ENCODE results near the gene SDHAF3. TPM values are rescaled to one million over a fixed set of nuclear protein-coding genes. Genes with fewer than 3 reads are reported as not detected.

Gene SDHAF3
- polyA plus RNA-seq, 2 of the 4 experiments (the other 2 are of a cell fraction): 52.3 to 56.0 TPM

GRCh38 chr7:97219237-97219636 lies 101.7 kb downstream of the SDHAF3 start:
- no peaks in the 10 kb centered on the region for H3K4me1 ChIP-seq
- 36% methylated on average over 2 of the region's 2 CpGs for WGBS (ENCODE audit: missing lambda C conversion rate)
- H3K9me3 ChIP-seq: no peaks in the 10 kb centered on the region
- CTCF ChIA-PET: no interaction called here
- DNase-seq (ENCODE audit: low read depth in 1 of 2, low spot score in 1 of 2) (no peak), FAIRE-seq (no peak), ATAC-seq (no peak)
- H3K27ac ChIP-seq: no peak overlapping the region
- POLR2A ChIA-PET: no interaction called here
- TF ChIP-seq HMGXB4 (CRISPR knock-in tag; IDR thresholded peaks at IDR 0.05; ENCODE audit: borderline replicate concordance) (no peak), HOXB5 (CRISPR knock-in tag; IDR thresholded peaks at IDR 0.05) (no peak), MAFK (IDR thresholded peaks at IDR 0.05; ENCODE audit: partially characterized antibody) (peak; percentile 56)
- no peak overlapping the region for H3K4me2 ChIP-seq
- H3K4me3 ChIP-seq: no peak overlapping the region

GRCh38 chr7:97224316-97224715 lies 106.8 kb downstream of the SDHAF3 start:
- no peak for FAIRE-seq
- H3K4me1 ChIP-seq: no peaks in the 10 kb centered on the region
- H3K4me3 ChIP-seq: no peak overlapping the region
- 0% methylated on average over 2 of the region's 2 CpGs for WGBS (ENCODE audit: missing lambda C conversion rate)
- no peak for DNase-seq (ENCODE audit: low read depth in 1 of 2, low spot score in 1 of 2)
- no peaks in the 10 kb centered on the region for H3K9me3 ChIP-seq
- no peak for ATAC-seq
- H3K4me2 ChIP-seq: no peak overlapping the region
- ChIA-PET POLR2A (no interaction called here), CTCF (interaction anchor here (1.7 kb wide), 1 partner anchor 9 kb away, joined by 4 read pairs; no protein-coding TSS in a partner anchor)
- no peak overlapping the region for H3K27ac ChIP-seq
- TF ChIP-seq CTCF (IDR thresholded peaks at IDR 0.05) (no peak), MYC (IDR thresholded peaks at IDR 0.05; ENCODE audit: borderline replicate concordance, low read length) (no peak), ZC3H11A (IDR thresholded peaks at IDR 0.05) (no peak), RFX5 (IDR thresholded peaks at IDR 0.05) (no peak), ELK1 (IDR thresholded peaks at IDR 0.05; ENCODE audit: low read depth, low read length) (no peak), FOXS1 (CRISPR knock-in tag; IDR thresholded peaks at IDR 0.05) (no peak), MAZ (IDR thresholded peaks at IDR 0.05; ENCODE audit: borderline replicate concordance, low read depth, low read length) (no peak), HEYL (CRISPR knock-in tag; IDR thresholded peaks at IDR 0.05) (no peak), POLR2A (IDR thresholded peaks at IDR 0.05; ENCODE audit: low read length) (no peak), POLR2AphosphoS2 (conservative IDR thresholded peaks at IDR 0.05; ENCODE audit: low read length) (no peak), CHD4 (IDR thresholded peaks at IDR 0.05; ENCODE audit: borderline replicate concordance) (no peak), E2F6 (IDR thresholded peaks at IDR 0.05; ENCODE audit: borderline replicate concordance, low read depth) (no peak), NFE2L2 (conservative IDR thresholded peaks at IDR 0.05; ENCODE audit: low read length) (no peak), CBX2 (IDR thresholded peaks at IDR 0.05; ENCODE audit: borderline replicate concordance, low read depth) (no peak), HOXB5 (CRISPR knock-in tag; IDR thresholded peaks at IDR 0.05) (no peak), SREBF2 (IDR thresholded peaks at IDR 0.05) (no peak), SMC3 (IDR thresholded peaks at IDR 0.05) (no peak)

GRCh38 chr7:97226541-97226940 lies 109.0 kb downstream of the SDHAF3 start:
- CTCF ChIA-PET: no interaction called here
- Histone ChIP-seq H3K4me3 (no peak overlapping the region), H3K4me2 (no peak overlapping the region), H3K4me1 (no peaks in the 10 kb centered on the region), H3K27ac (no peak overlapping the region), H3K9me3 (no peaks in the 10 kb centered on the region)
- DNase-seq (ENCODE audit: low read depth in 1 of 2, low spot score in 1 of 2) (no peak), ATAC-seq (no peak), FAIRE-seq (no peak)
- TF ChIP-seq POLR2A (IDR thresholded peaks at IDR 0.05; ENCODE audit: low read length) (no peak), EP300 (IDR thresholded peaks at IDR 0.05) (no peak)
- WGBS (ENCODE audit: missing lambda C conversion rate): 2% methylated on average over 3 of the region's 3 CpGs
- POLR2A ChIA-PET: no interaction called here

Other genes with a start within 250 kb of the SDHAF3 start
- gene DLX6, start 112.1 kb upstream of the SDHAF3 start, polyA plus RNA-seq (2011; rRNA removed): not detected in 2 replicates
- not detected in 3 replicates for gene DLX6, start 112.1 kb upstream of the SDHAF3 start, polyA plus RNA-seq (2017; fragmentation: RNase III; extraction: RNeasy Plus Mini Kit Qiagen cat#74134 plus additional on column Dnase treatment)
- not detected in 2 replicates for gene DLX5, start 92.9 kb upstream of the SDHAF3 start, polyA plus RNA-seq (2011; rRNA removed)
- not detected in 3 replicates for gene DLX5, start 92.9 kb upstream of the SDHAF3 start, polyA plus RNA-seq (2017; fragmentation: RNase III; extraction: RNeasy Plus Mini Kit Qiagen cat#74134 plus additional on column Dnase treatment)

Measured in A549 (cell line).